Smooth muscle cell (in vitro differentiated cells): Measurements from ENCODE around the gene RYR2. TPM values are rescaled to one million over a fixed set of nuclear protein-coding genes. Genes with fewer than 3 reads are reported as not detected.

Experiments used
- DNase-seq: peaks from one replicate; lab custom pipeline; 2025; ENCODE audit not compliant: unreplicated experiment; lab: John Stamatoyannopoulos, UW
- H2AFZ ChIP-seq: fragments of 200-600 bp; sonication (generic); 2 replicates; pipeline ENCODE4 v1.6.0; 2016; ENCODE audit warnings: antibody characterized with exemption, low read depth, mild to moderate bottlenecking
- H3F3A ChIP-seq: fragments of 200-600 bp; sonication (generic); 2 replicates; pipeline ENCODE4 v1.6.0; 2017; ENCODE audit warnings: antibody characterized with exemption, low read depth
- H3K27ac ChIP-seq: fragments of 200-600 bp; sonication (generic); 2 replicates; pipeline ENCODE4 v1.5.1; 2016; ENCODE audit warnings: low read depth, mild to moderate bottlenecking
- H3K27me3 ChIP-seq: fragments of 200-600 bp; sonication (generic); 2 replicates; pipeline ENCODE4 v1.6.1; 2016; ENCODE audit warnings: low read depth, mild to moderate bottlenecking
- H3K36me3 ChIP-seq: fragments of 200-600 bp; sonication (generic); 2 replicates; pipeline ENCODE4 v1.5.1; 2016; ENCODE audit warnings: low read depth
- H3K4me1 ChIP-seq: fragments of 200-600 bp; sonication (generic); 2 replicates; pipeline ENCODE4 v1.5.1; 2016; ENCODE audit warnings: low read depth
- H3K4me2 ChIP-seq: fragments of 200-600 bp; sonication (generic); 2 replicates; pipeline ENCODE4 v1.6.0; 2016; ENCODE audit warnings: mild to moderate bottlenecking
- H3K4me3 ChIP-seq: fragments of 200-600 bp; sonication (generic); 2 replicates; pipeline ENCODE4 v1.5.1; 2016; ENCODE audit warnings: mild to moderate bottlenecking
- H3K79me2 ChIP-seq: fragments of 200-600 bp; sonication (generic); 2 replicates; pipeline ENCODE4 v1.6.0; 2016; ENCODE audit warnings: low read depth, mild to moderate bottlenecking
- H3K9ac ChIP-seq: fragments of 200-600 bp; sonication (generic); 2 replicates; pipeline ENCODE4 v1.6.0; 2016; ENCODE audit warnings: low read depth
- H3K9me3 ChIP-seq: fragments of 200-600 bp; sonication (generic); replicated peaks from 2 replicates; pipeline ENCODE4 v1.5.1; 2016; ENCODE audit warnings: low read depth
- H4K20me1 ChIP-seq: fragments of 200-600 bp; sonication (generic); 2 replicates; pipeline ENCODE4 v1.6.0; 2016; ENCODE audit warnings: low read depth
- CTCF ChIP-seq: fragments of 200-600 bp; sonication (generic); IDR thresholded peaks from 2 replicates; pipeline ENCODE4 v1.5.1; 2017; ENCODE audit warnings: borderline replicate concordance, mild to moderate bottlenecking, antibody characterized with exemption; ENCODE audit not compliant: insufficient read depth, poor library complexity, severe bottlenecking
- WGBS: methylation state at CpG from one replicate; pipeline ENCODE4 v1.1.7; 2016; ENCODE audit warnings: low lambda C conversion rate; 5-methylcytosine and 5-hydroxymethylcytosine counted together
- polyA plus RNA-seq: library from polyadenylated mRNA; unstranded; fragments of >200 nt; fragmentation: Nextera tagmentation; extraction: Ambion mirVana; gene quantifications from 2 replicates; pipeline ENCODE4 v1.2.1, GENCODE V29; 2016
- total RNA-seq: library from RNA; depleted of rRNA; stranded (reverse); fragments of >200 nt; gene quantifications from 2 replicates; pipeline ENCODE4 v1.2.3, GENCODE V29; 2014

Gene RYR2
- total and polyA plus RNA-seq, 2 experiments from 2014 or later, result 0.09 TPM; not detected in 1

- no peaks in the 10 kb centered on the region for H4K20me1 ChIP-seq
- TF ChIP-seq CTCF, result no peak
- no peaks in the 10 kb centered on the region for H3F3A ChIP-seq
- no peak overlapping the region for H3K4me2 ChIP-seq
- 90% methylated on average over 6 of the region's 6 CpGs for WGBS
- no peak overlapping the region for H2AFZ ChIP-seq
- H3K27me3 ChIP-seq, result no peaks in the 10 kb centered on the region
- no peaks in the 10 kb centered on the region for H3K9me3 ChIP-seq
- no peak for DNase-seq
- H3K27ac ChIP-seq, result no peak overlapping the region
- no peaks in the 10 kb centered on the region for H3K79me2 ChIP-seq
- H3K9ac ChIP-seq, result no peak overlapping the region
- no peak overlapping the region for H3K4me3 ChIP-seq
- no peaks in the 10 kb centered on the region for H3K36me3 ChIP-seq
- no peaks in the 10 kb centered on the region for H3K4me1 ChIP-seq
Measured at GRCh38 chr1:237500566-237500965, 458.6 kb downstream of the RYR2 start.

GRCh38 chr1:237503292-237503691 is 461.3 kb downstream of the RYR2 start:
- H3K9me3 ChIP-seq, result no peaks in the 10 kb centered on the region
- no peak for TF ChIP-seq CTCF
- H3K27ac ChIP-seq, result no peak overlapping the region
- H3K9ac ChIP-seq, result no peak overlapping the region
- H3K4me2 ChIP-seq, result no peak overlapping the region
- H2AFZ ChIP-seq, result no peak overlapping the region
- H3K27me3 ChIP-seq, result no peaks in the 10 kb centered on the region
- no peak overlapping the region for H3K4me3 ChIP-seq
- 90% methylated on average over 8 of the region's 8 CpGs for WGBS
- H4K20me1 ChIP-seq, result no peaks in the 10 kb centered on the region
- no peaks in the 10 kb centered on the region for H3K4me1 ChIP-seq
- no peaks in the 10 kb centered on the region for H3K36me3 ChIP-seq
- no peaks in the 10 kb centered on the region for H3F3A ChIP-seq
- H3K79me2 ChIP-seq, result no peaks in the 10 kb centered on the region
- no peak for DNase-seq

GRCh38 chr1:237507005-237507404 is 465.0 kb downstream of the RYR2 start:
- 93% methylated on average over 2 of the region's 2 CpGs for WGBS
- Histone ChIP-seq H3K36me3 (no peaks in the 10 kb centered on the region), H3K4me3 (no peak overlapping the region), H3K27ac (no peak overlapping the region), H3K4me2 (no peak overlapping the region), H3K4me1 (no peaks in the 10 kb centered on the region), H3K9ac (no peak overlapping the region), H3F3A (no peaks in the 10 kb centered on the region), H3K79me2 (no peaks in the 10 kb centered on the region), H3K9me3 (no peaks in the 10 kb centered on the region), H2AFZ (no peak overlapping the region), H4K20me1 (no peaks in the 10 kb centered on the region), H3K27me3 (no peaks in the 10 kb centered on the region)
- no peak for TF ChIP-seq CTCF
- DNase-seq, result no peak

- Histone ChIP-seq H3K4me1 (no peaks in the 10 kb centered on the region), H3K4me3 (no peak overlapping the region), H4K20me1 (no peaks in the 10 kb centered on the region), H3K36me3 (no peaks in the 10 kb centered on the region), H3K9ac (no peak overlapping the region), H2AFZ (no peak overlapping the region), H3F3A (no peaks in the 10 kb centered on the region), H3K4me2 (no peak overlapping the region), H3K27me3 (no peaks in the 10 kb centered on the region), H3K9me3 (no peaks in the 10 kb centered on the region), H3K27ac (no peak overlapping the region), H3K79me2 (no peaks in the 10 kb centered on the region)
- no peak for DNase-seq
- TF ChIP-seq CTCF, result no peak
- 85% methylated on average over 2 of the region's 2 CpGs for WGBS
Measured at GRCh38 chr1:237509748-237510147, 467.8 kb downstream of the RYR2 start.
